AG10803 (cell line): ENCODE measurements around the gene TMEM18.

Source experiments
- DNase-seq: peaks from one replicate; pipeline ENCODE4 v3.0.0; 2010; ENCODE audit warnings: low read depth
- H3K4me3 ChIP-seq: 2 replicates; pipeline ENCODE4 v1.5.1; 2011; ENCODE audit warnings: mild to moderate bottlenecking, low read length, control low read depth
- TF ChIP-seq, protein P1 (sequence below): conservative IDR thresholded peaks from 2 replicates; pipeline ENCODE4 v1.5.1; 2011; ENCODE audit warnings: mild to moderate bottlenecking, low read length, control low read depth, inconsistent platforms

TMEM18 gene

DNA sequence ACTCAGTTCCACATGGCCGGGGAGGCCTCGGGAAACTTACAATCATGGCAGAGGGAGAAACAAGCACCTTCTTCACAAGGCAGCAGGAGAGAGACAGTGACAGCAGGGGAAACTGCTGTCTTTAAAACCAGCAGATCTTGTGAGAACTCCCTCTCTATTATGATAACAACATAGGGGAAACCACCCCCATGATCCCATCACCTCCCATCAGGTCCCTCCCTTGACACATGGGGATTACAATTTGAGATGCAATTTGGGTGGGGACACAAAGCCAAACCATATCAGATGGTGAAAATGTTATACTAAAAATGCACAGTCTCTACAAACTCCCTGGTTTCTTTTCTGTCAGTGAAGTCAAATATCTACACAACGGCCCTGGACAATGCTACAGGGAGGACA lies 9.2 kb downstream of the TMEM18 start:
- H3K4me3 ChIP-seq, result no peak overlapping the region
- TF ChIP-seq, protein P1, sequence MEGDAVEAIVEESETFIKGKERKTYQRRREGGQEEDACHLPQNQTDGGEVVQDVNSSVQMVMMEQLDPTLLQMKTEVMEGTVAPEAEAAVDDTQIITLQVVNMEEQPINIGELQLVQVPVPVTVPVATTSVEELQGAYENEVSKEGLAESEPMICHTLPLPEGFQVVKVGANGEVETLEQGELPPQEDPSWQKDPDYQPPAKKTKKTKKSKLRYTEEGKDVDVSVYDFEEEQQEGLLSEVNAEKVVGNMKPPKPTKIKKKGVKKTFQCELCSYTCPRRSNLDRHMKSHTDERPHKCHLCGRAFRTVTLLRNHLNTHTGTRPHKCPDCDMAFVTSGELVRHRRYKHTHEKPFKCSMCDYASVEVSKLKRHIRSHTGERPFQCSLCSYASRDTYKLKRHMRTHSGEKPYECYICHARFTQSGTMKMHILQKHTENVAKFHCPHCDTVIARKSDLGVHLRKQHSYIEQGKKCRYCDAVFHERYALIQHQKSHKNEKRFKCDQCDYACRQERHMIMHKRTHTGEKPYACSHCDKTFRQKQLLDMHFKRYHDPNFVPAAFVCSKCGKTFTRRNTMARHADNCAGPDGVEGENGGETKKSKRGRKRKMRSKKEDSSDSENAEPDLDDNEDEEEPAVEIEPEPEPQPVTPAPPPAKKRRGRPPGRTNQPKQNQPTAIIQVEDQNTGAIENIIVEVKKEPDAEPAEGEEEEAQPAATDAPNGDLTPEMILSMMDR, result no peak
- no peak for DNase-seq

DNA sequence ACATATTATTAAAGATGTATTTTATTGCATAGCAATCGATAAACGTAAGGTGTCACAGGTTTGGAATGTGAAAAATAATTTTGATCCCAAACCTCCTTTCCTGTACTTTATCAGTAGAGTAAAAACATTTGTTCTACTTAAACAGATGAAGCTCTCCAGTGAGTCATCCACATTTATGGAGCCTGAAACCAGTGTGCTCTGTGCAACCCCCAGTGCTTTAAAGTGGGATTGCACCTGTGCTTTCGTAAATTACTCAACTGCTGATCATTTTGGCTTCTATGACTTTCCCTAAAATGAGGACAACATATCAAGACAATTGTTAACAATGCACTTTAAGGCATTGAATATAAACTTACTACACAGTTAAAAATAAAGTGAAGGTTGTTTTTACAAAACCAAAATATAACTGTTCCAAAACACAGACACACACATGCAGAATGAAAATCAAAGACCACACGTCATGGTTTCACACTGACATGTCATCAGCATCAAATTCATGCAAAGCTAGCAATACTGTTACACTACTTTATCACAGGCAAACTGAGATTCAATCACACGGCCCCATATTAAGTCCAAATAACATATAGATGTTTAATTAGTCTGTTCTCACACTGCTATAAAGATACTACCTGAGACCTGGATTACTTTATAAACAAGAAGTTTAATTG lies 9.7 kb downstream of the TMEM18 start:
- H3K4me3 ChIP-seq, result no peak overlapping the region
- DNase-seq, result peak; percentile 73
- TF ChIP-seq, protein P1, result peak; percentile 78

DNA sequence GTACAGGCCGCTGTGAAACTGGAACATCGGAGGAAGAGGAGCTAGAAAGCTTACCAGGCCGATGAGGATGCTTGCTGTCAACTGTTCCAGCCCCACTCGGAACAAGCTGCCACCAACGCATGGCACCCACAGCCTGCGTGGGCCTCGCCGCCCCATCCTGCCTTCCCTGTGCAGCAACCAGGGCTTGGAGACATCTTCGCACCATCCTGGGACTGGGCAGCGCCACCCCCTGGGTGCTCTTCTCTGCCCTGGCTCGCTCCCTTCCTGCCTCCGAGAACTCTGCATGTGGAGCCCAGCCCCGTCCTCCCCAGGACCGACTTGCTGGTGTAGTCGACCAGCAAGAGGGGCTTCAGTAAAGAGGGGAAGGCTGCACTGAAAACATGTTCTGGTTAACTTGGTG lies 10.8 kb downstream of the TMEM18 start:
- no peak overlapping the region for H3K4me3 ChIP-seq
- TF ChIP-seq, protein P1, result no peak
- DNase-seq, result no peak

DNA sequence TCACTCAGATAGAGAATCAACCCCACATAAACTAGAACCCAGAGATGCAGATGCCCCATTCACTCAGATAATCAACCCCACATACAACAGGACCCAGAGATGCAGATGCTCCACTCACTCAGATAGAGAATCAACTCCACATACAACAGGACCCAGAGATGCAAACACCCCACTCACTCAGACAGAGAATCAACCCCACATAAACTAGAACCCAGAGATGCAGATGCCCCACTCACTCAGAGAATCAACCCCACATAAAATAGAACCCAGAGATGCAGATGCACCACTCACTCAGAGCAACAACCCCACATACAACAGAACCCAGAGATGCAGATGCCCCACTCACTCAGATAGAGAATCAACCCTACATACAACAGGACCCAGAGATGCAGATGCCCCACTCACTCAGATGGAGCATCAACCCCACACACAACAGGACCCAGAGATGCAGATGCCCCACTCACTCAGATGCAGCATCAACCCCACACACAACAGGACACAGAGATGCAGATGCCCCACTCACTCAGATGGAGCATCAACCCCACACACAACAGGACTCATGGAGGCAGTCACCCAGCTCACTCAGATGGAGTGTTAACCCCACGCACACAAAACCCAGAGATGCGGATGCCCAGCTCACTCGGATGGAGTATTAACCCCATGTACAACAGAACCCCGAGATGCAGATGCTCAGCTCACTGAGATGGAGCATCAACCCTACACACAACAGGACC lies 11.7 kb downstream of the TMEM18 start:
- TF ChIP-seq, protein P1, result no peak
- H3K4me3 ChIP-seq, result no peak overlapping the region
- DNase-seq, result no peak

DNA sequence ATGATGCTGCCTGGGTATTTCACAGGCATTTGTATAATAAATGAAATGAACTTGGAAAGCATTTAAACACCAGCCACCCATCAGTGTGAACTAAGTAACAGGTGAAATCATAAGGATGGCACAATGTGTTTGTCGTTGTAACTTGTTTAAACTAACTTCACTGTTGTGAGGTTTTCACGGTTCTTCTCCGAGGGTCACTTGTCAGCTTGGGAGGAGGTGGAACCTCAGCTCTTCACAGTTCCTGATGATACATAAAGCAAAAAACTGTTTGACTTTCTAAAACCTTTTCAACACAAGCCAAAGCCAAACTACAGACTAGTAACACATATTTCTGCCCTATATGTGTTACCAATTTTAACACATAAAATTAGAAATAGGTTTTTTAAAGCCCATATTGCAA lies 13.1 kb downstream of the TMEM18 start:
- no peak for DNase-seq
- TF ChIP-seq, protein P1, result no peak
- no peak overlapping the region for H3K4me3 ChIP-seq

DNA sequence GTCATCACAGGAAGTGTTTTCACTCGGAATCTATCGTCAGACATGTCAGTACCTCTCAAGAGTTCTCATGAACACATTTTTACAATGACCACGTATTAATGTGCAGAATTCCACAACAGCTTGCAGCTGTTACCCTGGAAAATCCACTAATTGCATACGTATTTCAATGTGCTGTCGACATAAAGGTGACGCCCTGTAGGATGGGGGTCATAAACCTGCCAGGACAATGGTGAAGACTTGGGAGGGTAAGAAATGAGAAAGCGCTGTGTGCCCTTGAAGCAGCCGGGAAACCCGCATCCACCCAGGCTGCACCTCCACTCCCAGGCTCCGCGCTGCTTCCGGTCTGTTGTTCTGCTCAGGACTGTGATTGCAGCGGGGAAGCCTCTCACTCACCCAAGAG lies 14.0 kb downstream of the TMEM18 start:
- TF ChIP-seq, protein P1, result no peak
- DNase-seq, result no peak
- no peak overlapping the region for H3K4me3 ChIP-seq

DNA sequence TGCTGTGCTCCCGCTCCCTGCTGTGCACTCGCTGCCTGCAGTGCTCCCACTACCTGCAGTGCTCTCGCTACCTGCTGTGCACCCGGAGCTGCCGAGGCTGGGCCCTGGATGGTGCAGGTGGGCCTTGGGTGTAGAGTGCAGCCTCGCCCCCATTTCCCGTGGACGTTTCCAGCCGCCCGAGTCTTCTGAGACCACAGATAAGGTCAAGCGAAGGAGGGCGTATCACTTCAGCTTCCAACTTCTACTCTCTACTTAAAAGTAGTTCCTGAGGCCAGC lies 15.9 kb downstream of the TMEM18 start:
- no peak overlapping the region for H3K4me3 ChIP-seq
- no peak for DNase-seq
- TF ChIP-seq, protein P1, result no peak
